Esophagus muscularis mucosa (tissue), 4 donors: ENCODE measurements around the gene GNPAT. TPM values are rescaled to one million over a fixed set of nuclear protein-coding genes. Genes with fewer than 3 reads are reported as not detected.

Source experiments
- DNase-seq: peaks from one replicate; pipeline ENCODE4 v3.0.0-alpha.2; 2017; ENCODE audit errors: extremely low spot score
- H3K27ac ChIP-seq, 4 donors: fragments of 200-600 bp; sonication (generic); replicated peaks in 1 of 4; 1 replicate in 3 of 4; 2 replicates in 1 of 4; pipeline ENCODE4 v1.5.1; 2016 to 2019; ENCODE audit warnings: mild to moderate bottlenecking in 1 of 4
- H3K27me3 ChIP-seq, 4 donors: fragments of 200-600 bp; sonication (generic); one replicate each; pipeline versions ENCODE4 v1.5.1 to v1.6.0; 2016 to 2019
- H3K36me3 ChIP-seq, 4 donors: fragments of 200-600 bp; sonication (generic); one replicate each; pipeline ENCODE4 v1.5.1; 2016 to 2019
- H3K4me1 ChIP-seq, 4 donors: fragments of 200-600 bp; sonication (generic); one replicate each; pipeline ENCODE4 v1.5.1; 2016 to 2019
- H3K4me3 ChIP-seq, 4 donors: fragments of 200-600 bp; sonication (generic); 1 replicate in 2 of 4; 2 replicates in 2 of 4; pipeline ENCODE4 v1.5.1; 2016 to 2019; ENCODE audit warnings: mild to moderate bottlenecking in 4 of 4, moderate library complexity in 1 of 4
- H3K9me3 ChIP-seq, 4 donors: fragments of 200-600 bp; sonication (generic); 1 replicate in 3 of 4; 2 replicates in 1 of 4; pipeline ENCODE4 v1.5.1; 2016 to 2019
- CTCF ChIP-seq, 3 experiments: fragments of 200-600 bp in 2 of 3; fragments of 450-650 bp in 1 of 3; sonication (generic) in 2 of 3; IDR thresholded peaks; one replicate each; pipeline ENCODE4 v1.5.1; 2017 to 2019; ENCODE audit warnings: antibody characterized with exemption in 3 of 3, mild to moderate bottlenecking in 2 of 3, moderate library complexity in 1 of 3
- EP300 ChIP-seq: sonication (generic); formaldehyde crosslinking; IDR thresholded peaks from one replicate; pipeline ENCODE4 v1.6.1; 2017; ENCODE audit warnings: antibody characterized with exemption
- POLR2A ChIP-seq: fragments of 450-650 bp; IDR thresholded peaks from one replicate; pipeline ENCODE4 v1.6.1; 2017; ENCODE audit warnings: antibody characterized with exemption, moderate library complexity, mild to moderate bottlenecking, low read depth
- POLR2AphosphoS5 ChIP-seq, 2 donors: sonication (generic); formaldehyde crosslinking; IDR thresholded peaks; one replicate each; pipeline ENCODE4 v1.6.1; 2017; ENCODE audit warnings: antibody characterized with exemption in 2 of 2
- WGBS: methylation state at CpG from one replicate; pipeline ENCODE4 v1.1.5; 2018; 5-methylcytosine and 5-hydroxymethylcytosine counted together
- intact Hi-C: fragments of 100-400 bp; cut with DNase I; formaldehyde crosslinking; loops from one replicate; pipeline ENCODE4 v1.15.1; 2023
- total RNA-seq, 4 donors: library from RNA; depleted of rRNA; stranded (reverse); fragments of >200 nt; gene quantifications; one replicate each; pipeline versions ENCODE4 v1.1.0 to v1.2.1, GENCODE V29; 2016

GNPAT gene
- total RNA-seq, 4 donors from 2014 or later = 40.3 to 52.3 (median 47.2) TPM

- Histone ChIP-seq H3K9me3 (no peaks in the 10 kb centered on the region), H3K27ac (no peak overlapping the region), H3K4me1 (peaks cover 0 to 5% (median 0%) of the 10 kb centered on the region in 4 donors), H3K36me3 (no peaks in the 10 kb centered on the region), H3K4me3 (no peak overlapping the region), H3K27me3 (peaks cover 0 to 60% (median 0%) of the 10 kb centered on the region in 4 donors)
- WGBS = 59% methylated on average over 7 of the region's 8 CpGs
- TF ChIP-seq CTCF (IDR thresholded peaks at IDR 0.05) (no peak), EP300 (no peak), POLR2AphosphoS5 (IDR thresholded peaks at IDR 0.05) (no peak)
- no peak for DNase-seq
- intact Hi-C loops = no loop called here
Observed at GRCh38 chr1:231200388-231201031, 40.5 kb upstream of the GNPAT start.

GRCh38 chr1:231201375-231201978, 39.5 kb upstream of the GNPAT start:
- no peak for DNase-seq
- intact Hi-C loops = no loop called here
- peaks cover 0 to 51% (median 0%) of the 10 kb centered on the region in 4 donors for H3K27me3 ChIP-seq
- TF ChIP-seq EP300 (no peak), POLR2A (no peak), CTCF (IDR thresholded peaks at IDR 0.05) (no peak), POLR2AphosphoS5 (IDR thresholded peaks at IDR 0.05) (no peak)
- H3K36me3 ChIP-seq = no peaks in the 10 kb centered on the region
- H3K4me3 ChIP-seq = no peak overlapping the region
- no peaks in the 10 kb centered on the region for H3K9me3 ChIP-seq
- H3K27ac ChIP-seq = no peak overlapping the region
- 55% methylated on average over 16 of the region's 16 CpGs for WGBS
- H3K4me1 ChIP-seq = peaks cover 0 to 5% (median 0%) of the 10 kb centered on the region in 4 donors

GRCh38 chr1:231201979-231202633, 38.9 kb upstream of the GNPAT start:
- intact Hi-C loops = no loop called here
- DNase-seq = no peak
- Histone ChIP-seq H3K4me1 (peaks cover 0 to 5% (median 0%) of the 10 kb centered on the region in 4 donors), H3K4me3 (no peak overlapping the region), H3K27ac (no peak overlapping the region), H3K36me3 (no peaks in the 10 kb centered on the region), H3K27me3 (peaks cover 0 to 45% (median 0%) of the 10 kb centered on the region in 4 donors), H3K9me3 (no peaks in the 10 kb centered on the region)
- TF ChIP-seq CTCF (IDR thresholded peaks at IDR 0.05) (no peak), EP300 (no peak), POLR2A (no peak), POLR2AphosphoS5 (IDR thresholded peaks at IDR 0.05) (no peak)
- 77% methylated on average over 5 of the region's 5 CpGs for WGBS

GRCh38 chr1:231203259-231204057, 37.6 kb upstream of the GNPAT start:
- 93% methylated on average over 18 of the region's 21 CpGs for WGBS
- intact Hi-C loops = no loop called here
- no peak for DNase-seq
- Histone ChIP-seq H3K4me1 (peaks cover 0 to 5% (median 0%) of the 10 kb centered on the region in 4 donors), H3K27ac (no peak overlapping the region), H3K36me3 (no peaks in the 10 kb centered on the region), H3K4me3 (no peak overlapping the region), H3K27me3 (peaks cover 0 to 34% (median 0%) of the 10 kb centered on the region in 4 donors), H3K9me3 (no peaks in the 10 kb centered on the region)
- TF ChIP-seq EP300 = no peak
- no peak for TF ChIP-seq POLR2AphosphoS5 (IDR thresholded peaks at IDR 0.05)
- TF ChIP-seq POLR2A = no peak
- TF ChIP-seq CTCF (IDR thresholded peaks at IDR 0.05) = no peak
